HEK293T (cell line): Measurements from ENCODE around the gene SLC25A26.

Source experiments
- CTCF ChIA-PET: fragments of 350-600 bp; formaldehyde crosslinking; extraction: SDS; loops from one replicate; lab custom pipeline; 2021; ENCODE audit warnings: antibody characterized with exemption, inconsistent platforms; lab: Yijun Ruan, JAX
- POLR2A ChIA-PET: fragments of 350-600 bp; formaldehyde crosslinking; extraction: SDS; loops from one replicate; lab custom pipeline; 2020; ENCODE audit warnings: antibody characterized with exemption, inconsistent platforms; lab: Yijun Ruan, JAX
- DNase-seq: peaks from one replicate; pipeline ENCODE4 v3.0.0; 2012; ENCODE audit warnings: mixed read lengths; ENCODE audit errors: extremely low spot score
- ARNT ChIP-seq: fragments of 450-650 bp; IDR thresholded peaks from 2 replicates; pipeline ENCODE4 v1.6.1; 2017; ENCODE audit warnings: mild to moderate bottlenecking
- BHLHE40 ChIP-seq: fragments of 450-650 bp; IDR thresholded peaks from 2 replicates; pipeline ENCODE4 v1.6.1; 2016; ENCODE audit warnings: mild to moderate bottlenecking, moderate library complexity, borderline replicate concordance
- CTBP1 ChIP-seq: fragments of 450-650 bp; IDR thresholded peaks from 2 replicates; pipeline ENCODE4 v1.6.1; 2016; ENCODE audit warnings: borderline replicate concordance
- ELF4 ChIP-seq: fragments of 450-650 bp; IDR thresholded peaks from 2 replicates; pipeline ENCODE4 v1.6.1; 2017; ENCODE audit warnings: antibody characterized with exemption
- FOXA1 ChIP-seq: fragments of 450-650 bp; IDR thresholded peaks from 2 replicates; pipeline ENCODE4 v1.6.1; 2016; ENCODE audit warnings: mild to moderate bottlenecking
- FOXK2 ChIP-seq: fragments of 450-650 bp; IDR thresholded peaks from 2 replicates; pipeline ENCODE4 v1.6.1; 2016; ENCODE audit warnings: mild to moderate bottlenecking
- FOXM1 ChIP-seq: fragments of 450-650 bp; IDR thresholded peaks from 2 replicates; pipeline ENCODE4 v1.6.1; 2017; ENCODE audit warnings: mild to moderate bottlenecking, borderline replicate concordance
- HDGF ChIP-seq: fragments of 450-650 bp; IDR thresholded peaks from 2 replicates; pipeline ENCODE4 v1.6.1; 2017; ENCODE audit warnings: antibody characterized with exemption, borderline replicate concordance
- L3MBTL2 ChIP-seq: fragments of 450-650 bp; conservative IDR thresholded peaks from 2 replicates; pipeline ENCODE4 v1.6.1; 2016; ENCODE audit warnings: mild to moderate bottlenecking
- LEF1 ChIP-seq: fragments of 450-650 bp; IDR thresholded peaks from 2 replicates; pipeline ENCODE4 v1.6.1; 2017; ENCODE audit warnings: mild to moderate bottlenecking, borderline replicate concordance
- NFRKB ChIP-seq: fragments of 450-650 bp; IDR thresholded peaks from 2 replicates; pipeline ENCODE4 v1.6.1; 2016; ENCODE audit warnings: mild to moderate bottlenecking, moderate library complexity
- SP1 ChIP-seq: fragments of 450-650 bp; IDR thresholded peaks from 2 replicates; pipeline ENCODE4 v1.6.1; 2017
- SUZ12 ChIP-seq: fragments of 450-650 bp; IDR thresholded peaks from 2 replicates; pipeline ENCODE4 v1.6.1; 2016; ENCODE audit warnings: mild to moderate bottlenecking
- TARDBP ChIP-seq: fragments of 450-650 bp; IDR thresholded peaks from 2 replicates; pipeline ENCODE4 v1.6.1; 2016
- ZNF384 ChIP-seq: fragments of 450-650 bp; IDR thresholded peaks from 2 replicates; pipeline ENCODE4 v1.6.1; 2016
- TF ChIP-seq, protein P1 (sequence below): fragments of 450-650 bp; IDR thresholded peaks from 2 replicates; pipeline ENCODE4 v1.6.1; 2016

The SLC25A26 gene

GRCh38 chr3:66265649-66266048, 44.8 kb downstream of the SLC25A26 start:
- CTCF ChIA-PET = no interaction called here
- POLR2A ChIA-PET = no interaction called here
- no peak for DNase-seq
- TF ChIP-seq L3MBTL2 (no peak), LEF1 (no peak), ARNT (no peak), FOXA1 (no peak), SP1 (no peak), FOXK2 (no peak), BHLHE40 (no peak), FOXM1 (no peak), SUZ12 (no peak), NFRKB (no peak), ZNF384 (no peak)

- ChIA-PET CTCF (interaction anchor here (0.7 kb wide), 1 partner anchor 556 kb away, joined by 3 read pairs; no protein-coding TSS in a partner anchor), POLR2A (no interaction called here)
- no peak for DNase-seq
- TF ChIP-seq ARNT = no peak
Observed at GRCh38 chr3:66266551-66266950, 45.8 kb downstream of the SLC25A26 start.

DNA sequence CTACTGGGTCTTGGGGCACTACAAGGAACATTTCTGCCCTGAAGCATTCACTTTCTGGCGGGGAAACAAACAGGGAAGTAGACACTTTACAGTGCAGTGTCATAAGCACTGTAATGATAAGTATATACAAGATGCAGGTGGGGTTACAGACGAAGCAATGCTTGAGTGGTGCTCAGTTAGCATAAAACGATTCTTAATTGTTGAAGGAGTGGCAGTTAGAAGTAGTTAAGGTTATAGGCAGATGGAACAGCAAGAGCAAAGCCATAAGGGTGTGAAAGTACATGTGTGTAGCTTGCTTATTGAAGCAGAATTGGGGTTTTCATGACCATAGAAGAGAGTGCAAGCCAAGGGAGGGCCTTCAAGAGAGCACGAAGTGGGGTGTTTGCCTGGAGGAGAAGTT, 46.2 kb downstream of the SLC25A26 start:
- no peak for TF ChIP-seq FOXM1
- no peak for TF ChIP-seq FOXA1
- TF ChIP-seq SP1 = no peak
- CTCF ChIA-PET = no interaction called here

DNA sequence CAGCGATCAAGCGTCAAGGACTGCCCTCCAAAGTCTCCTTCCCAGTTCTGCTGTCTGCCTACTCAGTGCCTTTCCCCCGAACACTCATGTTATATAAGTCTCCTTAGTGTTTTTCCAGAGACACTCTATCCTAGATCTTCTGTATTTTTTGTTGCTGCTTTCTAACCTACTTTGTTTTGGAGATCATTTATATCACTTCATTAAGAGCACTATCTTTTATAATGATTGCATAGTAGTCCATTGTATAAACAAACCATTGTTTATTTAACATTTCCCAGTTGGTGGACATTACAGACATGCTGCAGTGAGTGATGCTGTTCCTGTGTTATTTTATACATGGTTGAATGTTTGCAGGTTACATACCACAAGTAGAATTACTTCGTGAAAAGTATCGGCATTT, 47.1 kb downstream of the SLC25A26 start:
- ChIA-PET POLR2A (no interaction called here), CTCF (interaction anchor here (1.6 kb wide), 1 partner anchor 14 kb away, joined by 5 read pairs; no protein-coding TSS in a partner anchor)
- no peak for TF ChIP-seq SP1
- TF ChIP-seq FOXK2 = no peak
- no peak for TF ChIP-seq TARDBP
- TF ChIP-seq, protein P1, sequence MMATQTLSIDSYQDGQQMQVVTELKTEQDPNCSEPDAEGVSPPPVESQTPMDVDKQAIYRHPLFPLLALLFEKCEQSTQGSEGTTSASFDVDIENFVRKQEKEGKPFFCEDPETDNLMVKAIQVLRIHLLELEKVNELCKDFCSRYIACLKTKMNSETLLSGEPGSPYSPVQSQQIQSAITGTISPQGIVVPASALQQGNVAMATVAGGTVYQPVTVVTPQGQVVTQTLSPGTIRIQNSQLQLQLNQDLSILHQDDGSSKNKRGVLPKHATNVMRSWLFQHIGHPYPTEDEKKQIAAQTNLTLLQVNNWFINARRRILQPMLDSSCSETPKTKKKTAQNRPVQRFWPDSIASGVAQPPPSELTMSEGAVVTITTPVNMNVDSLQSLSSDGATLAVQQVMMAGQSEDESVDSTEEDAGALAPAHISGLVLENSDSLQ = no peak
- no peak for TF ChIP-seq ZNF384
- TF ChIP-seq L3MBTL2 = no peak
- TF ChIP-seq ARNT = no peak
- no peak for TF ChIP-seq CTBP1
- TF ChIP-seq BHLHE40 = no peak
- TF ChIP-seq NFRKB = no peak
- TF ChIP-seq ELF4 = no peak
- TF ChIP-seq SUZ12 = no peak
- no peak for TF ChIP-seq HDGF
- TF ChIP-seq FOXA1 = no peak
- TF ChIP-seq FOXM1 = no peak
- TF ChIP-seq LEF1 = no peak
- no peak for DNase-seq

More for the DNA sequence above, 46.2 kb downstream of the SLC25A26 start:
- no peak for DNase-seq
- POLR2A ChIA-PET = no interaction called here

- ChIA-PET CTCF (interaction anchor here (1.6 kb wide), 1 partner anchor 15 kb away, joined by 5 read pairs; no protein-coding TSS in a partner anchor), POLR2A (no interaction called here)
- TF ChIP-seq ELF4 = no peak
- DNase-seq = no peak
Observed at GRCh38 chr3:66268864-66269263, 48.1 kb downstream of the SLC25A26 start.

DNA sequence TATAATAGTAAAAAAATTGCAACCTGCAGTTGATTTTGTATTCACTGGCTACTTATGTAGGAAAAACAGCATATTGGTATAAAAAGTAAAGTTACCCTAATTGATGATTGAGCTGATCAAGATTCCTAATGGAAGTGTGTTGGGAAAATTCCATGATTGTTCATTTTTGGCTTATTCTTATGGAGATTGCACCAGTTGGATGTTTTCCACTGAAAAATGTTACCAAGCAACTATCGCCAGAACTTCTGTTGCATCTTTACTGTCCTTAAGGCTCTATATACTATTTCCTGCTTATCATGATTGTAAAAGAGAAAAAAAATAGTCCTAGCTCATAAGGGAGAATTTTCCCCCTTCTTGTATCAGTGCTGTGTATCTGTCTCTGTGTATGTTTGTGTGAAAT, 48.6 kb downstream of the SLC25A26 start:
- CTCF ChIA-PET = interaction anchor here (1.0 to 1.6 kb wide), 2 partner anchors 15 to 103 kb away, joined by 4 to 5 read pairs; no protein-coding TSS in a partner anchor
- TF ChIP-seq L3MBTL2 (no peak), HDGF (no peak), FOXA1 (no peak), NFRKB (no peak), ARNT (no peak), CTBP1 (no peak), FOXK2 (no peak), ELF4 (no peak), ZNF384 (no peak), TARDBP (no peak), SP1 (no peak), SUZ12 (no peak), FOXM1 (no peak)
- TF ChIP-seq, protein P1 = no peak
- POLR2A ChIA-PET = no interaction called here
- DNase-seq = no peak

DNA sequence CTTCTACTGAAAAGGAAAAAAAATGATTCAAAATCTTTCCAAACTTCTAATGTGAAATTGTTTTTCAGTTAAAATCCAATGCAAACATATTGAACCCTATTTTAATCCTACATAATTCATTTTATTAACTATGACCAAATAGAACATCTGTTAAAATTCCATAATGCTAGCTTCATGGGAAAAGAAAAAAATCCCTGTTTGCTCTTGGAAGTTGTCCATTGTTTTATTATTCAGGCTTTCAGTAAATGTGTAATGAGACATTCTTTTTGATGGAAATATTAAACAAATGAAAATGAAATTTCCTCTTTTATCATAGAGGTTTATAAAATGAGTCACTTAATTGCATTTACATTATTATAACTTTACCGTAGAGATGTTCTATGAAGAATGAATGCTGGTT, 49.5 kb downstream of the SLC25A26 start:
- DNase-seq = no peak
- ChIA-PET CTCF (interaction anchor here (1.0 to 1.7 kb wide), 2 partner anchors 102 to 108 kb away, joined by 4 to 5 read pairs; no protein-coding TSS in a partner anchor), POLR2A (no interaction called here)
- TF ChIP-seq SP1 (no peak), SUZ12 (no peak), ZNF384 (no peak), BHLHE40 (no peak), NFRKB (no peak), L3MBTL2 (no peak), FOXK2 (no peak), FOXA1 (no peak), ELF4 (no peak), CTBP1 (no peak), ARNT (no peak), FOXM1 (no peak), TARDBP (no peak), LEF1 (no peak), HDGF (no peak)
- TF ChIP-seq, protein P1 = no peak
